ENCODE data around the gene ARID3A. TPM values are rescaled to one million over a fixed set of nuclear protein-coding genes. Genes with fewer than 3 reads are reported as not detected.

The ARID3A gene
- total and polyA plus RNA-seq, 2 of the 13 experiments (the other 11 are each of a cell fraction or from before 2014, with no cell fraction given), result 71.3 to 77.9 TPM

DNA sequence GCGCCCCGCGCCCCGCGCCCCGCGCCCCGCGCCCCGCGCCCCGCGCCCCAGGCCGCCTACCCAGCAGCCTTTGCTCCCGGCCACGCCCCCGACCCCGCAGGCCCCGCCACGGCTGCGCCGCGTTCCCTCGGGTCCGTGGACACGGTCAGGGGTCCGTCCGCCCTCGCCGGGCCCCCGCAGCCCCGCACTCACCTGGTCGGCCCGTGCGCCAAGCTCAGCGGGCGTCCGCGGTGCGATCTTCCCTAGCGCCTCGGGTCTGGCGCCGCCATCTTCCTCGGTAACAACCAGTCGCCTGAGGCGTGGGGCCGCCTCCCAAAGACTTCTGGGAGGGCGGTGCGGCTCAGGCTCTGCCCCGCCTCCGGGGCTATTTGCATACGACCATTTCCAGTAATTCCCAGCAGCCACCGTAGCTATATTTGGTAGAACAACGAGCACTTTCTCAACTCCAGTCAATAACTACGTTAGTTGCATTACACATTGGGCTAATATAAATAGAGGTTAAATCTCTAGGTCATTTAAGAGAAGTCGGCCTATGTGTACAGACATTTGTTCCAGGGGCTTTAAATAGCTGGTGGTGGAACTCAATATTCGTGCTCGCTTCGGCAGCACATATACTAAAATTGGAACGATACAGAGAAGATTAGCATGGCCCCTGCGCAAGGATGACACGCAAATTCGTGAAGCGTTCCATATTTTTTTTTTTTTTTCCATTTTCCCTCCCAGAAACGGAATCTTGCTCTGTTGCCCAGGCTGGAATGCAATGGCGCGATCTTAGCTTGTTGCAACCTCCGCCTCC, 32.7 kb upstream of the ARID3A start, which contains the start of the genes MED16 and RNU6-9 (continued):
- peak; percentile 50 for TF ChIP-seq RBM39 (IDR thresholded peaks at IDR 0.05; ENCODE audit: low read depth, low read length, poor library complexity, severe bottlenecking)
- TF ChIP-seq NKX3-1 (CRISPR knock-in tag; IDR thresholded peaks at IDR 0.05), result 0 out of 2 replicates have a peak, but pooled peaks have one; percentile 58
- peak; percentile 75 for TF ChIP-seq SAP130 (CRISPR knock-in tag; IDR thresholded peaks at IDR 0.05; ENCODE audit: low read depth)
- TF ChIP-seq SALL1 (CRISPR knock-in tag; IDR thresholded peaks at IDR 0.05), result peak; percentile 73
- TF ChIP-seq KDM2A (CRISPR knock-in tag; IDR thresholded peaks at IDR 0.05; ENCODE audit: borderline replicate concordance, low read depth), result peak; percentile 65; the same call in 1 of the 2 replicates
- TF ChIP-seq MIXL1 (CRISPR knock-in tag; IDR thresholded peaks at IDR 0.05), result 0 out of 2 replicates have a peak, but pooled peaks have one; percentile 30
- 0 out of 2 replicates have a peak, but pooled peaks have one; percentile 22 for TF ChIP-seq HDAC1 (CRISPR knock-in tag; IDR thresholded peaks at IDR 0.05)
- TF ChIP-seq, protein P1, sequence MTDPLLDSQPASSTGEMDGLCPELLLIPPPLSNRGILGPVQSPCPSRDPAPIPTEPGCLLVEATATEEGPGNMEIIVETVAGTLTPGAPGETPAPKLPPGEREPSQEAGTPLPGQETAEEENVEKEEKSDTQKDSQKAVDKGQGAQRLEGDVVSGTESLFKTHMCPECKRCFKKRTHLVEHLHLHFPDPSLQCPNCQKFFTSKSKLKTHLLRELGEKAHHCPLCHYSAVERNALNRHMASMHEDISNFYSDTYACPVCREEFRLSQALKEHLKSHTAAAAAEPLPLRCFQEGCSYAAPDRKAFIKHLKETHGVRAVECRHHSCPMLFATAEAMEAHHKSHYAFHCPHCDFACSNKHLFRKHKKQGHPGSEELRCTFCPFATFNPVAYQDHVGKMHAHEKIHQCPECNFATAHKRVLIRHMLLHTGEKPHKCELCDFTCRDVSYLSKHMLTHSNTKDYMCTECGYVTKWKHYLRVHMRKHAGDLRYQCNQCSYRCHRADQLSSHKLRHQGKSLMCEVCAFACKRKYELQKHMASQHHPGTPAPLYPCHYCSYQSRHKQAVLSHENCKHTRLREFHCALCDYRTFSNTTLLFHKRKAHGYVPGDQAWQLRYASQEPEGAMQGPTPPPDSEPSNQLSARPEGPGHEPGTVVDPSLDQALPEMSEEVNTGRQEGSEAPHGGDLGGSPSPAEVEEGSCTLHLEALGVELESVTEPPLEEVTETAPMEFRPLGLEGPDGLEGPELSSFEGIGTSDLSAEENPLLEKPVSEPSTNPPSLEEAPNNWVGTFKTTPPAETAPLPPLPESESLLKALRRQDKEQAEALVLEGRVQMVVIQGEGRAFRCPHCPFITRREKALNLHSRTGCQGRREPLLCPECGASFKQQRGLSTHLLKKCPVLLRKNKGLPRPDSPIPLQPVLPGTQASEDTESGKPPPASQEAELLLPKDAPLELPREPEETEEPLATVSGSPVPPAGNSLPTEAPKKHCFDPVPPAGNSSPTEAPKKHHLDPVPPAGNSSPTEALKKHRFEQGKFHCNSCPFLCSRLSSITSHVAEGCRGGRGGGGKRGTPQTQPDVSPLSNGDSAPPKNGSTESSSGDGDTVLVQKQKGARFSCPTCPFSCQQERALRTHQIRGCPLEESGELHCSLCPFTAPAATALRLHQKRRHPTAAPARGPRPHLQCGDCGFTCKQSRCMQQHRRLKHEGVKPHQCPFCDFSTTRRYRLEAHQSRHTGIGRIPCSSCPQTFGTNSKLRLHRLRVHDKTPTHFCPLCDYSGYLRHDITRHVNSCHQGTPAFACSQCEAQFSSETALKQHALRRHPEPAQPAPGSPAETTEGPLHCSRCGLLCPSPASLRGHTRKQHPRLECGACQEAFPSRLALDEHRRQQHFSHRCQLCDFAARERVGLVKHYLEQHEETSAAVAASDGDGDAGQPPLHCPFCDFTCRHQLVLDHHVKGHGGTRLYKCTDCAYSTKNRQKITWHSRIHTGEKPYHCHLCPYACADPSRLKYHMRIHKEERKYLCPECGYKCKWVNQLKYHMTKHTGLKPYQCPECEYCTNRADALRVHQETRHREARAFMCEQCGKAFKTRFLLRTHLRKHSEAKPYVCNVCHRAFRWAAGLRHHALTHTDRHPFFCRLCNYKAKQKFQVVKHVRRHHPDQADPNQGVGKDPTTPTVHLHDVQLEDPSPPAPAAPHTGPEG (CRISPR knock-in tag; IDR thresholded peaks at IDR 0.05), result 0 out of 2 replicates have a peak, but pooled peaks have one; percentile 25
- TF ChIP-seq FOXC1 (CRISPR knock-in tag; IDR thresholded peaks at IDR 0.05; ENCODE audit: borderline replicate concordance), result peak; percentile 55; the same call in 1 of the 2 replicates
- TF ChIP-seq ZSCAN5A (CRISPR knock-in tag; IDR thresholded peaks at IDR 0.05; ENCODE audit: borderline replicate concordance), result no peak
- peak; percentile 83 for TF ChIP-seq CREB1 (IDR thresholded peaks at IDR 0.05)
- TF ChIP-seq CREB1 (CRISPR knock-in tag; IDR thresholded peaks at IDR 0.05), result peak; percentile 67
- no peak; the same call in 1 of the 2 replicates for TF ChIP-seq FOXO1 (CRISPR knock-in tag; IDR thresholded peaks at IDR 0.05)
- TF ChIP-seq TP53 (CRISPR knock-in tag; conservative IDR thresholded peaks at IDR 0.05), result 0 out of 2 replicates have a peak, but pooled peaks have one; percentile 46
- TF ChIP-seq MAZ (IDR thresholded peaks at IDR 0.05; ENCODE audit: borderline replicate concordance, low read depth, low read length), result peak; percentile 16; the same call in 1 of the 2 replicates
- peak; percentile 68 for TF ChIP-seq MAZ (CRISPR knock-in tag; IDR thresholded peaks at IDR 0.05; ENCODE audit: low read depth)
- TF ChIP-seq ZMYM3 (CRISPR knock-in tag; IDR thresholded peaks at IDR 0.05), result 0 out of 2 replicates have a peak, but pooled peaks have one; percentile 24
- peak; percentile 60 for TF ChIP-seq PHF5A (CRISPR knock-in tag; IDR thresholded peaks at IDR 0.05; ENCODE audit: low read depth, unreplicated experiment)
- TF ChIP-seq ZNF615 (CRISPR knock-in tag; IDR thresholded peaks at IDR 0.05; ENCODE audit: borderline replicate concordance), result 0 out of 2 replicates have a peak, but pooled peaks have one; percentile 39
- peak; percentile 72 for TF ChIP-seq MYC (CRISPR knock-in tag; IDR thresholded peaks at IDR 0.05; ENCODE audit: borderline replicate concordance)
- TF ChIP-seq RCOR2 (CRISPR knock-in tag; IDR thresholded peaks at IDR 0.05), result no peak
- no peak for TF ChIP-seq ZNF567 (CRISPR knock-in tag; IDR thresholded peaks at IDR 0.05; ENCODE audit: borderline replicate concordance)

Measured in HepG2 (cell line).